ENCODE data around the gene CRAMP1. TPM values are rescaled to one million over a fixed set of nuclear protein-coding genes. Genes with fewer than 3 reads are reported as not detected.

Gene CRAMP1
- total and polyA plus RNA-seq, 2 donors (not counting 3 experiments of a cell fraction or from before 2014, with no cell fraction given), result 21.5 to 30.8 TPM

GRCh38 chr16:1707193-1707790 lies 95.1 kb downstream of the CRAMP1 start:
- ChIA-PET POLR2A (interaction anchor here (1.8 kb wide), 1 partner anchor 29 kb away, joined by 14 read pairs; the partner anchor contains the start of gene JPT2), CTCF (interaction anchor here (1.5 to 4.2 kb wide), 3 partner anchors 16 to 74 kb away, joined by 3 to 52 read pairs (median 5); partner anchors contain the start of gene JPT2)
- Histone ChIP-seq H3K27ac (ENCODE audit: insufficient read depth, low read depth, low read length) (no peak overlapping the region), H3K4me2 (ENCODE audit: insufficient read depth, low read length) (peak overlapping the region; percentile 80), H2AFZ (ENCODE audit: low read depth, low read length) (no peak overlapping the region), H3K79me2 (ENCODE audit: control insufficient read depth, insufficient read depth, low read length) (peaks cover 52% of the 10 kb centered on the region), H3K9me3 (replicated peaks; ENCODE audit: control insufficient read depth, insufficient read depth, low read length) (no peaks in the 10 kb centered on the region), H3K9me1 (replicated peaks; ENCODE audit: control insufficient read depth, extremely low read depth, insufficient read depth, low read length) (no peaks in the 10 kb centered on the region), H3K36me3 (ENCODE audit: control insufficient read depth in 2 of 2, extremely low read depth in 1 of 2, insufficient read depth in 2 of 2, low read length in 2 of 2) (peaks cover 3% of the 10 kb centered on the region in 2 experiments), H3K4me1 (ENCODE audit: control insufficient read depth, extremely low read depth, insufficient read depth, low read length) (peaks cover 12% of the 10 kb centered on the region), H3K9ac (replicated peaks; ENCODE audit: extremely low read depth, insufficient read depth, low read length) (peak overlapping the region; percentile 47), H3K27me3 (ENCODE audit: control insufficient read depth in 2 of 2, insufficient read depth in 2 of 2, low read length in 2 of 2) (no peaks in the 10 kb centered on the region), H4K20me1 (replicated peaks; ENCODE audit: control insufficient read depth, extremely low read depth, insufficient read depth, low read length) (no peaks in the 10 kb centered on the region), H3K4me3 (replicated peaks in 1 of 3; ENCODE audit: insufficient read depth in 1 of 3, low read depth in 1 of 3, low read length in 3 of 3) (peak overlapping the region; percentile 21 to 82 (median 59))
- intact Hi-C loops (cut with micrococcal nuclease) (loop anchor here (5.0 to 10.0 kb wide), 3 partner anchors 215 to 330 kb away; partner anchors contain the start of genes TELO2 and UQCC4), dilution Hi-C loops (cut with MboI; ENCODE audit: extremely low pct_ligation_motif_present, low sequenced_read_pairs) (no loop called here)
- peak; percentile 43 for DNase-seq (ENCODE audit: low read depth, low spot score)
- BruUV-seq (replicated peaks), result TSS peak; percentile 26
- TF ChIP-seq POLR2AphosphoS5 (IDR thresholded peaks at IDR 0.05; ENCODE audit: insufficient read depth, low read depth, low read length), result no peak
- TF ChIP-seq FOS (IDR thresholded peaks at IDR 0.05; ENCODE audit: borderline replicate concordance, insufficient read depth, low read length), result no peak
- no peak for TF ChIP-seq JUN (IDR thresholded peaks at IDR 0.05; ENCODE audit: borderline replicate concordance, insufficient read depth, insufficient read length, low read depth)
- TF ChIP-seq GATA2 (IDR thresholded peaks at IDR 0.05; ENCODE audit: insufficient read depth, insufficient read length, low read depth, low read length), result no peak
- no peak for TF ChIP-seq POLR2A (IDR thresholded peaks at IDR 0.05; ENCODE audit: low read depth, low read length)
- no peak for TF ChIP-seq MYC (IDR thresholded peaks at IDR 0.05; ENCODE audit: low read depth, low read length)
- TF ChIP-seq EZH2 (IDR thresholded peaks at IDR 0.05; ENCODE audit: borderline replicate concordance, low read depth, low read length, severe bottlenecking), result no peak
- no peak for TF ChIP-seq CTCF (IDR thresholded peaks at IDR 0.05; ENCODE audit: extremely low read depth in 1 of 2, insufficient read depth in 1 of 2, low read depth in 1 of 2, low read length in 2 of 2)
- no peak for TF ChIP-seq MAX (IDR thresholded peaks at IDR 0.05; ENCODE audit: insufficient read depth, insufficient read length)
- FAIRE-seq, result peak; percentile 75
